ENCODE results near the gene LILRB5. TPM values are rescaled to one million over a fixed set of nuclear protein-coding genes. Genes with fewer than 3 reads are reported as not detected.
"Not testable (repeated sequence)": the region's sequence is repeated elsewhere in the genome, so short reads cannot be mapped to it uniquely, and the experiment has no call there.

LILRB5 gene
- total RNA-seq, 3 donors from 2014 or later = 2.0 to 46.4 (median 4.8) TPM

DNA sequence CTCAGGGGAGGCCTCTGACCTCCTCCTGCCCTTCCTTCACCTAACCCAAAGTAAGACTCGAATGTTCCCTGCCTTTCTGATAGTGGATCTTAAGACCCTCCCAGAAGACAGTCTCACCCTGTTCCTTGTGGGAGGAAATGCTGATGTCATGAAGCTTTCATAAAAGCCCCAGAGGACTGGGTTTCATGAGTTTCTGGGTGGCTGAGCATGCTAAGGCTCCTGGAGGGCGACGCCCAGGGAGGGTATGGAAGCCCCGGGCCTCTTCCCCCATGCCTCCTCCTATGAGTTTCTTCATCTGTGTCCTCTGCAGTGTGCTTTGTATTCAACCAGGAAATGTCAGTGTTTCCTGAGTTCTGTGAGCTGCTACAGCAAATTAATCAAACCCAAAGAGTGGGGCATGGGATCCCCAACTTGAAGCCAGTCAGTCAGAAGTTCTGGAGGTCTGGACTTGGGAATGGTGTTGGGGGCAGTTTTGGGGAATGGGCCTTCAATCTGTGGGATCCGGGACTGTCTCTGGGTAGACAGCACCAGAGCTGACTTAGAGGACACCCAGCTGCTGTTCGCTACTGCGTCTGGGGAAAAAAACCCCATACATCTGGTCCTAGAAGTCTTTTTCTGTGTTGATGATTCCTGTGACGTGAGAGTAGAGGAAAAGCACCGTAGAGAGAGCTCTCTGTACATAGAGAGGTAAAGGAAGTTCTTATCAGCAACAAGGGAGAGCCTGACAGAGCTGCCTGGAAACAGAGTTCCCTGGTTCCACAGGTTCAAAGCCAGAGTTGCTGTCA lies 25.8 kb upstream of the LILRB5 start:
- Histone ChIP-seq H3K27ac (no peak overlapping the region), H3K4me3 (no peak overlapping the region), H3K27me3 (peaks cover 0 to 38% of the 10 kb centered on the region in 2 donors), H3K4me1 (no peaks in the 10 kb centered on the region), H3K36me3 (no peaks in the 10 kb centered on the region), H3K9me3 (no peaks in the 10 kb centered on the region)
- TF ChIP-seq, protein P1, sequence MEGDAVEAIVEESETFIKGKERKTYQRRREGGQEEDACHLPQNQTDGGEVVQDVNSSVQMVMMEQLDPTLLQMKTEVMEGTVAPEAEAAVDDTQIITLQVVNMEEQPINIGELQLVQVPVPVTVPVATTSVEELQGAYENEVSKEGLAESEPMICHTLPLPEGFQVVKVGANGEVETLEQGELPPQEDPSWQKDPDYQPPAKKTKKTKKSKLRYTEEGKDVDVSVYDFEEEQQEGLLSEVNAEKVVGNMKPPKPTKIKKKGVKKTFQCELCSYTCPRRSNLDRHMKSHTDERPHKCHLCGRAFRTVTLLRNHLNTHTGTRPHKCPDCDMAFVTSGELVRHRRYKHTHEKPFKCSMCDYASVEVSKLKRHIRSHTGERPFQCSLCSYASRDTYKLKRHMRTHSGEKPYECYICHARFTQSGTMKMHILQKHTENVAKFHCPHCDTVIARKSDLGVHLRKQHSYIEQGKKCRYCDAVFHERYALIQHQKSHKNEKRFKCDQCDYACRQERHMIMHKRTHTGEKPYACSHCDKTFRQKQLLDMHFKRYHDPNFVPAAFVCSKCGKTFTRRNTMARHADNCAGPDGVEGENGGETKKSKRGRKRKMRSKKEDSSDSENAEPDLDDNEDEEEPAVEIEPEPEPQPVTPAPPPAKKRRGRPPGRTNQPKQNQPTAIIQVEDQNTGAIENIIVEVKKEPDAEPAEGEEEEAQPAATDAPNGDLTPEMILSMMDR (IDR thresholded peaks at IDR 0.05) = no peak
- TF ChIP-seq POLR2AphosphoS5 (IDR thresholded peaks at IDR 0.05) = no peak
- TF ChIP-seq POLR2A (IDR thresholded peaks at IDR 0.05) = no peak
- intact Hi-C loops (cut with DNase I; ENCODE audit: low total_unique reads) = no loop called here
- no peak for DNase-seq (ENCODE audit: low spot score in 2 of 2)

DNA sequence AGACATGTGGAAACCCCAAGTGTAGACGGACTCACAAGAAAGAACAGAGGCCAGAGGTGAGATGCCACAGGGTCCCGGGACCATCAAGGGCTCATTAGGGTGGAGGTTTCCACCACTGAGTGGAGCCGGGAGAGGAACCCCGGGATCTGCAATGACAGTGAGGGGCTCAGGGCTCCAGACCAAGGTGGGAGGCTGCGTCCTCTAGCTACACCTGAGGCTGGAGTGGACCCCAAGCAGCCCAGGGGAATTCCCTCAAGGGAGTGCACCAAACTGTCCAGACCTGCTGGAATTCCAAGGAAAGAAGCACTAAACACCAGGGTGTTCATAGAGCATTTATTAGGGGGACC lies 24.6 kb upstream of the LILRB5 start:
- H3K4me1 ChIP-seq; H3K4me3 ChIP-seq; intact Hi-C loops (cut with DNase I; ENCODE audit: low total_unique reads); DNase-seq (ENCODE audit: low spot score in 2 of 2); H3K9me3 ChIP-seq; H3K27ac ChIP-seq; H3K36me3 ChIP-seq: not testable (repeated sequence)
- H3K27me3 ChIP-seq = peaks cover 0 to 45% of the 10 kb centered on the region in 2 donors

DNA sequence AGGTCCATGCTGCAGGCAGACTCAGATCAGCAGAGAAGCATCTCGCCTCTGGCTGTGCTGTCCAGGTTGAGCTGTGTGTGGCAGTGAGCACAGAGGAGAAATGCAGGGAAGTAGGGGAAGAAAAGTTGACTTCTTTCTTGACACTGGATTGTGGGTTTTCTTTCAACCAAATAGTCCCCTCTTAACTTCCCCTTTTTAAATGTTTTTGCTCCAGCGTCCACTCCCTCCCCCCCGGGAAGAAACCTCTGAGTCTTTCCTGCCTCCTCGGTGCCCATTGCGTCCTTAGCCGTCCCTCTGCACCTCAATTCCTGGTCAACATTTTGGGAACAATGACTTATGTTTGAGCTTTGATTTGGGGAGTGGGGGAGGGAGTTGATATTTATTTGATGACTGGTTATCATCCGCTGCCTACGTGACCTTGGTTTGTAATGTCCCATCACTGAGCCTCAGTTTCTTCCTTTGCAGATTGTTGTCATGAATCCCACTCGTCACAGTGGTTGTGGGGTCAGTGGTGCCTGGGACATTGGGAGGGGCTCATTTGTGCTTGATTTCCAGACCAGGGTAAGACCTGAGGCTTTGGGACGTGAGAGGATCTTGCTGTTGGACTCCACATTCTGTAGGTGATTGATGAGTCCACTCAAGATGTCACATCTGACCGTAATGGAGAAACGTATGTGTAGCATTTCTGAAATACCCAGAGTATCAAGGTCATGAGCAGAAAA lies 24.1 kb upstream of the LILRB5 start, which contains the start of gene LILRB2:
Gene LILRB2 (minus strand): TSS at position 104 of the 722 bp plus-strand sequence. CDS start 614 bp downstream, outside the sequence.
- Histone ChIP-seq H3K4me1 (no peaks in the 10 kb centered on the region), H3K4me3 (peak within 1 kb of the TSS in 1 of 3 donors; percentile 17), H3K36me3 (no peaks in the 10 kb centered on the region), H3K27me3 (peaks cover 0 to 45% of the 10 kb centered on the region in 2 donors), H3K9me3 (no peaks in the 10 kb centered on the region), H3K27ac (no peak within 1 kb of the TSS)
- TF ChIP-seq, protein P1 (IDR thresholded peaks at IDR 0.05) = no peak
- no peak for TF ChIP-seq POLR2A (IDR thresholded peaks at IDR 0.05)
- intact Hi-C loops (cut with DNase I; ENCODE audit: low total_unique reads) = no loop called here
- DNase-seq (ENCODE audit: low spot score in 2 of 2) = no peak

DNA sequence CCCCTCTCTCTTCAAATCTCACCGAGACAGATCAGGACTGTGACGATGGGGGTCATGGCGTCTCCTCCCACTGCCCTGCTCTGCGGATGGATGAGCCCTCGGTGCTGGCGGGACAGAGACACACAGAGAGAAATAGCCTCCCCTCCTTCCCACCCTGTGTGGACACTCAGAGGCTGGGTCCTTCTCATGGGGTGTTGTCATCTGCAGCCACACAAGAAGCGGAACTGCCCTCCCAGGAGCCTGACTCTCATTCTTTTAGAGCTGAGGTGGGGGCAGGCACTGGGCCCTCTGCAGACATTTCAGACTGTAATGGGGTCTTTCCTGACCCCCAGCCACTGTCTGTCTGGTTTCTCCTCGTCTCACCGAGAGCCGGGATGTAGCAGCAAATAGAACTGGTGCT lies 23.4 kb upstream of the LILRB5 start:
- DNase-seq (ENCODE audit: low spot score in 2 of 2); H3K9me3 ChIP-seq; H3K27ac ChIP-seq; intact Hi-C loops (cut with DNase I; ENCODE audit: low total_unique reads); H3K4me1 ChIP-seq; H3K36me3 ChIP-seq: not testable (repeated sequence)
- Histone ChIP-seq H3K4me3 (peak overlapping the region in 1 of 3 donors; percentile 17), H3K27me3 (peaks cover 0 to 48% of the 10 kb centered on the region in 2 donors)

DNA sequence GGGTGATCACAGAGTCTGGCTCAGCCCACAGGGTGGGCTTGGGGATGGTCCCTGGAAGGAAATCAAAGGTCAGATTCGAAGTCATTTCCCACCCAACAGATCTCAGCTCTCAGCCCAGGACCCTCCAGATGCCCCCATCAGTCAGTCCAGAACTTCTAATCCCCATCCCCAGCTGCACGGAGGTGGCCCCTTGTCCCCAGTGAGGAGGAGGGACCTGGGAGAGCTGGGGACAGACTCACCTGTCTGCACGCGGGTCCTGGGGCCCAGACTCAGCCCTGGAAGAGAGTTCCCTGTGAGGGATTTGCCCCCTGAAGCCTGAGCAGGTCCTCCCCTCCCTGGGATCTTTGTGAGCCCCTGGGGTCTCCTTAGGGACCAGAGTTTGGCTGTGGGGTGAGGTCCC lies 23.0 kb upstream of the LILRB5 start:
- H3K36me3 ChIP-seq; H3K4me1 ChIP-seq; DNase-seq (ENCODE audit: low spot score in 2 of 2); H3K27ac ChIP-seq; intact Hi-C loops (cut with DNase I; ENCODE audit: low total_unique reads); H3K9me3 ChIP-seq: not testable (repeated sequence)
- Histone ChIP-seq H3K27me3 (peaks cover 0 to 48% of the 10 kb centered on the region in 2 donors), H3K4me3 (peak overlapping the region in 1 of 3 donors; percentile 7)

DNA sequence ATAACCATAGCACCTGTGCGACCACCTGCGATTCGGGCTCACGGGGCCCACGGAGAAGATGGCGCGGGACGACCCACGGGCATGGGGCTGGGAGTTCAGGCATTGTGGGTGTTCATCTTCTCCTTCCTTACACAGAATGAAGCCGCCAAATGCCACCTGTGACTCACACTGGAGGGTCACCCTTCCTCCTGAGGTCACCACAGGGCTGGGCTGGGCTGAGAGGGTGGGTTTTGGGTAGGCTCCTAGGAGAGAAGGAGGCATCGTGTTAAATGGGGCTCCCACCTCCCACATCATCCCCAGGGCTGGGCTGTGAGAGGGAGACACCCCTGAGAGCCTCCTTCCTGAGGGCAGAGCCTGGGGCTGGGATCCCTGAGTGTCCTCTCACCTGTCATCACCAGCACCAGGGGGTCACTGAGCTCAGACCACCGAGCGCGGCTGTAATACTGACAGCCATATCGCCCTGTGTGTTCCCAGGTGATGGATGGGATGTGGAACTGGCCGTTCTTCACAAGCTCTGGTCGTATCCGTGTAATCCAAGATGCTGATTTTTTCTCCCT lies 22.4 kb upstream of the LILRB5 start:
- peaks cover 0 to 48% of the 10 kb centered on the region in 2 donors for H3K27me3 ChIP-seq
- no peaks in the 10 kb centered on the region for H3K9me3 ChIP-seq
- DNase-seq (ENCODE audit: low spot score in 2 of 2) = no peak
- intact Hi-C loops (cut with DNase I; ENCODE audit: low total_unique reads) = loop anchor here (2.0 kb wide), 1 partner anchor 41 kb away; no protein-coding TSS in a partner anchor
- no peak overlapping the region for H3K4me3 ChIP-seq
- TF ChIP-seq POLR2A (IDR thresholded peaks at IDR 0.05) (no peak), POLR2AphosphoS5 (IDR thresholded peaks at IDR 0.05) (no peak)
- TF ChIP-seq, protein P1 (IDR thresholded peaks at IDR 0.05) = no peak
- no peaks in the 10 kb centered on the region for H3K4me1 ChIP-seq
- no peak overlapping the region for H3K27ac ChIP-seq
- H3K36me3 ChIP-seq = no peaks in the 10 kb centered on the region

DNA sequence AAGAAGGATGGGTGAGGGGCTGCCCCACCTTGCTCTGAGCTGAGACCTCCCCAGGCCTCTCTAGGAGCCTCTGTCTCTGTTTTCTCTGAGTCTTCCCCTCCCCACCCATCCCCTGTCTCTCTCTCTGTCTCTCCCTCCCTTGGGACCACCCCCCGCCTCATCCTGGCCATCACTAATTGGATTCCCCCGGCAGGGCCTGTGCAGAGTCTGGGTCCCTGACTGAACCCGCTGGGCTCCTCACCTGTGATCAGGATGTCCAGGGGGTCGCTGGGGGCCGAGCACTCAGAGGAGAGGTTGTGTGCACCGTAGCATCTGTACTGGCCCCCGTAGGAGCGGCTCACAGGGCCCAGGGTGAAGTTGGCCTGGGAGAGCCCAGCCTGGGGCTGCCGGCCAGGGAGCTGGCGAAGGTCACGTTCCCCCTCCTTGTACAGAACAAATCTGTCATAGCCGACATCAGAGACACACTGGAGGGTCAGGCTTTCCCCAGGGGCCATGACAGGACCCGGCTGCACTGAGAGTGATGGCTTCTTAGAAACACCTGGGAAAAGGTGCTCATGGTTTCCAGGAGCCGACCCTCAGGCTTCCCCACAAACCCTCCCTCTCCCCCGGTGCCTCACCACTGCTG lies 21.6 kb upstream of the LILRB5 start:
- DNase-seq (ENCODE audit: low spot score in 2 of 2); H3K27ac ChIP-seq; H3K4me3 ChIP-seq; H3K4me1 ChIP-seq; H3K9me3 ChIP-seq; H3K36me3 ChIP-seq: not testable (repeated sequence)
- H3K27me3 ChIP-seq = peaks cover 0 to 48% of the 10 kb centered on the region in 2 donors
- intact Hi-C loops (cut with DNase I; ENCODE audit: low total_unique reads) = loop anchor here (2.0 kb wide), 1 partner anchor 42 kb away; no protein-coding TSS in a partner anchor

DNA sequence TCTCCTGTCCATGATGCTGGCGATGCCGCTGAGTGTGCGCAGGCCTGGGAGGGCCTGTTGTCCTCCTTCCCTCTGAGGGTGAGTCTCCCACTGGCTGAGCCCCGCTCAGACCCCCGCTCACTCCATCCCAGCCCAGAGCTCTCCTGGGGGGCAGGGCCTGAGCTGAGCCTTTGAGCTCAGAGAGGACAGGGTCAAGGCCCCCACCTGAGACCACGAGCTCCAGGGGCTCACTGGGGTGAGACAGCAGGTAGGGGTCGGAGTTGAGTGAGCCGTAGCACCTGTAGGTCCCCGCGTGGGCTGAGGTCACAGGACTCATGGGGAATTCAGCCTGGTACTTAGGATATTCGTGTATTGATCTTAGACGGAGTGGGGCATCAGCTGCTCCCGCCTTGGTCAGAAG lies 21.0 kb upstream of the LILRB5 start:
- H3K36me3 ChIP-seq; H3K4me1 ChIP-seq; DNase-seq (ENCODE audit: low spot score in 2 of 2); H3K4me3 ChIP-seq; H3K9me3 ChIP-seq; H3K27ac ChIP-seq: not testable (repeated sequence)
- intact Hi-C loops (cut with DNase I; ENCODE audit: low total_unique reads) = loop anchor here (2.0 kb wide), 1 partner anchor 43 kb away; no protein-coding TSS in a partner anchor
- H3K27me3 ChIP-seq = peaks cover 0 to 44% of the 10 kb centered on the region in 2 donors

DNA sequence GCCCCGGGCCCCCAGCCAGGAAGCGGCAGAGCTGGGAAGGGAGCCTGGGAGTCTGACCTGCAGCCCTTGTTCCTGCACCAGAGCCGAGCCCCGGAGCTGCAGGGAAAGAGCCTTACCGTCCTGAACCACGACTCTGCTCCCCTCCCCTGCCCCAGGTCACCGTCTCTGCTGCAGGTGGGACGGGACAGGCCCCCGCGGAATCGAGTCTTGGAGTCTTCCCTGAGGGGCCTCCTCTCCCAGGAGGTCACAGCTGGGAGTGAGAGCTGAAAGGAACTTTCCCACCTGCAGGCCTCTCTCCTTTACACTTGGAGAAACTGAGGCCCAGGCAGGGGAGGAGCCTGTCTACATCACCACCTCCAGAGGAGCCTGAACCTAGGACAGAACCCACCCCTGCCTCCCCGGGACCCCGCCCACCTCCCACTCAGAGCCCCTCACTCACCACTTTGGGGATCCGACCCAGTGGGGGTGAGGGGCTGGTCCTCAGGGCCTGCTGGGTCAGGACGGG lies 20.1 kb upstream of the LILRB5 start:
- peaks cover 0 to 37% of the 10 kb centered on the region in 2 donors for H3K27me3 ChIP-seq
- H3K4me1 ChIP-seq; H3K9me3 ChIP-seq; H3K36me3 ChIP-seq; DNase-seq (ENCODE audit: low spot score in 2 of 2); intact Hi-C loops (cut with DNase I; ENCODE audit: low total_unique reads); H3K27ac ChIP-seq; H3K4me3 ChIP-seq: not testable (repeated sequence)

All from breast epithelium (tissue), 4 donors.